NCI-H1092 (cell line): Measurements from ENCODE around the gene SLC12A5.

Source experiments
- DNase-seq: peaks from one replicate; lab custom pipeline; 2025; lab: John Stamatoyannopoulos, UW

Gene SLC12A5

DNA sequence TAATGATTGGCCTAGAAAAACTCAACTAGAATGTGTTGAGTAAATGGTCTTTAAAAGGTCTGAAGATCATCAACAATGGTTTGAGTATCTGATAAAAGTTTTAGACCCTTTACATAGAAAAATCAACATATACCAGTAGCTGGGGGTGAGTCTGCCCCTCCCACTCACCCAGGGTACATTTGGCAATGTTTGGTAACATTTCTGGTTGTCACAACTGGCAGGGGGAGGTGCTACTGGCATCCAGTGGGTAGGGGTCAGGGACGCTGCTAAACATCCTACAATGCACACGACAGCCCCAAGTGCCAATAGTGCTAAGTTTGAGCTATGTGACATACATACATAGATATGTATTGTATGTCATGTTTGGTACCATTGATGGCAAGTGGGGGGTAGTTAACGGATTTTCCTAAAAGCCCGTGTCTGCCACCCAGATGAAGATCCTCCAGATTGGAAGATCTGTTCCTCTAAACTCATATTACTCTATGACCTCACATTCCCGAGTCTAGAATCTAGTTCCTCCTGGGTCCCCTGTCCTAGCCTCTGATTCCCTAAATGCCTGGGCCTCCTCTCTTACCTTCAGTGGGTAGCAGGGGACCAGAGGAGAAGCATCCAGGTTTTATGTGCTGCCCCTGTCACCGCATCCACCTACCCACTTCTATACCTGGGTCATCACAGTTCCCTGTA lies 22.9 kb upstream of the SLC12A5 start:
- DNase-seq, result no peak

DNA sequence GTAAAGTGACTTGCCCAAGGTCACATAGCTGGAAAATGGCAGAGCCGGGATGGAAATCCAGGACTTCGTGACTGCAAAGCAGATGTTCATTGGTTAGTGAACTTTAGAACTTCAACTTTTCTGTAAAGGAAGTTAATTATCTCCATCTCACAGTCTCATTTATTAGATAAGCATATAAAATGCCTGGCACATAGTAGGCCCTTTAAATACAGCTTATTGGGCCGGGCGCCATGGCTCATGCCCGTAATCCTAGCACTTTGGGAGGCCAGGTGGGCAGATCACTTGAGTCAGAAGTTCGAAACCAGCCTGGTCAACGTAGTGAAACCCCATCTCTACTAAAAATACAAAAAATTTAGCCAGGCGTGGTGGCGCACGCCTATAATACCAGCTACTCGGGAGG lies 22.1 kb upstream of the SLC12A5 start:
- no peak for DNase-seq

- no peak for DNase-seq
Observed at GRCh38 chr20:46007671-46008070, 21.3 kb upstream of the SLC12A5 start.

GRCh38 chr20:46009816-46010215 lies 19.2 kb upstream of the SLC12A5 start:
- DNase-seq, result no peak

DNA sequence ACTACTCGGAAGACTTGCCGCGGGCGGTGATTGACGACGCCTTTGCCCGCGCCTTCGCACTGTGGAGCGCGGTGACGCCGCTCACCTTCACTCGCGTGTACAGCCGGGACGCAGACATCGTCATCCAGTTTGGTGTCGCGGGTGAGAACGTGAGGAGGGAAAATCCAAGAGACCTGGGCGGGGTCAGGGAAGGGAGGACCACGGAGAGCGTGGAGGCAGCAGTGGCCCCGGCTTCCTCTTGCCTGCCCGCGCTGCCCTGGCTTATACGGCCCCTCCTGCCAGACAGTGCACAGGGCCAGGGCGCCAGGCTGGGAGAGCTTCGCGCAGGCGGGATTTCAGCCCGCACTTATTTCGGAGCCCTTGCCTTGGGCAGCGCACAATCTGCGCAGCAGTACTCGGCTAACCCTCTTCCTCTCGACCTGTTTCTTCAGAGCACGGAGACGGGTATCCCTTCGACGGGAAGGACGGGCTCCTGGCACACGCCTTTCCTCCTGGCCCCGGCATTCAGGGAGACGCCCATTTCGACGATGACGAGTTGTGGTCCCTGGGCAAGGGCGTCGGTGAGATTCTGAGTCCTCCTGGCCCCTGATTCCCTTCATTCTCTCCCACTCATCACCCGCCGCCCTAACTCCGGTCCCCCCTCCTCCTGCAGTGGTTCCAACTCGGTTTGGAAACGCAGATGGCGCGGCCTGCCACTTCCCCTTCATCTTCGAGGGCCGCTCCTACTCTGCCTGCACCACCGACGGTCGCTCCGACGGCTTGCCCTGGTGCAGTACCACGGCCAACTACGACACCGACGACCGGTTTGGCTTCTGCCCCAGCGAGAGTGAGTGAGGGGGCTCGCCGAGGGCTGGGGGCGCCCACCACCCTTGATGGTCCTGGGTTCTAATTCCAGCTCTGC lies 18.3 kb upstream of the SLC12A5 start:
- DNase-seq, result no peak

- DNase-seq, result no peak
Observed at GRCh38 chr20:46011631-46012482, 17.2 kb upstream of the SLC12A5 start.

DNA sequence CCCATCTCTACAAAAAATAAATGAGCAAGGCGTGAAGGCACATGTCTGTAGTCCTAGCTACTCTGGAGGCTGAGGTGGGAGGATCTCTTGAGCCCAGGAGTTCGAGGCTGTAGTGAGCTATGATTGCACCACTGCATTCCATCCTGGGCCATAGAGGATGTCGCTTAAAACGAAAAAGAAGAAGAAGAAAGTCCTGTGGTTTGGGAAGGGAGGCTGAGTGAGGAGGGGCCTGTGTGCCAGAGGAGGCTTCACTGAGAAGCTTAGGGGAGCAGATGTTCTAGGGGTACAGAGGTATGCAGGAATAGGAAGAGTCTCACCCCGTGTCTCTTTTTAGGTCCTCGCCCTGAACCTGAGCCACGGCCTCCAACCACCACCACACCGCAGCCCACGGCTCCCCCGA lies 16.1 kb upstream of the SLC12A5 start:
- no peak for DNase-seq

GRCh38 chr20:46013322-46013828 lies 15.6 kb upstream of the SLC12A5 start:
- DNase-seq, result no peak

DNA sequence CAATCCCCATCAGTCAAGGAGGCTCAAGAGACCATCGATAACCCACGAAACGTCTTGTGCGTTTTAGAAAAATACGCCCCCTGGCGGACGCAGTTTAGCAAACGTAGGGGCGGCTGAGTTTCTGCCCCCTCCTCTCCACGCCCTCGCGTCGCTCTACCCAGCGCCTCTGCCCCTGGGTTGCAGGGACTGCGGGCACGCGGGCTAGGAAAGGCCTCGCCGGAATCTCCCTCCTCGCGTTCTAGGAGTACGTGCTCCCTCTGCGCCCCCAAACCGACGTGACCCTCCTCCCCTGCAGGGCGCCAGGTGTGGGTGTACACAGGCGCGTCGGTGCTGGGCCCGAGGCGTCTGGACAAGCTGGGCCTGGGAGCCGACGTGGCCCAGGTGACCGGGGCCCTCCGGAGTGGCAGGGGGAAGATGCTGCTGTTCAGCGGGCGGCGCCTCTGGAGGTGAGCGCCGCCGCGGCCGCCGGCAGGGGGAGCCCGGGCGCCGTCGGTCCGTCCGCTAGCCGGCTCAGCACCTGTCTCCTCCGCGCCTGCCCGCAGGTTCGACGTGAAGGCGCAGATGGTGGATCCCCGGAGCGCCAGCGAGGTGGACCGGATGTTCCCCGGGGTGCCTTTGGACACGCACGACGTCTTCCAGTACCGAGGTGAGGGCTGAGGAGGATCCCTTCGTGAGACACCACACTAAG lies 15.0 kb upstream of the SLC12A5 start:
- DNase-seq, result peak; percentile 39

- DNase-seq, result no peak
Observed at GRCh38 chr20:46014517-46015396, 14.3 kb upstream of the SLC12A5 start.

DNA sequence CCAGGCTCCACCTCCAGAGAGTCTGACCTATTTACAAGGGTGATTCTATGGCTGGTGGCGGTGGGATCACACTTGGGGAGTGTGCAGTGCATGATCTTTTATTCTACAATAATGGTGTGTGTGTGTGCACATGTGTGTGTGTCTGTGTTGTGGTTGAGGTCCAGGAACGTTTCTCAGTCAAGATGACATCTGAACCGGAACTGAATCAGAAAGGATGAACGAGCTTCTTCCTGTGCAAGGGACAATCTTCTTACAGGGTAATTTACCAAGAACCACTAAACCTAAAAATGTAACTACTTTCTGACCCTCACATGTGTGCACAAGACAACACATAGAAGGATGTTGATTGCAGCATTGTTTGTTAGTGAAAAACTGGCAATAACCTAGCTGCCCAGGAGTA lies 11.7 kb upstream of the SLC12A5 start:
- DNase-seq, result no peak

DNA sequence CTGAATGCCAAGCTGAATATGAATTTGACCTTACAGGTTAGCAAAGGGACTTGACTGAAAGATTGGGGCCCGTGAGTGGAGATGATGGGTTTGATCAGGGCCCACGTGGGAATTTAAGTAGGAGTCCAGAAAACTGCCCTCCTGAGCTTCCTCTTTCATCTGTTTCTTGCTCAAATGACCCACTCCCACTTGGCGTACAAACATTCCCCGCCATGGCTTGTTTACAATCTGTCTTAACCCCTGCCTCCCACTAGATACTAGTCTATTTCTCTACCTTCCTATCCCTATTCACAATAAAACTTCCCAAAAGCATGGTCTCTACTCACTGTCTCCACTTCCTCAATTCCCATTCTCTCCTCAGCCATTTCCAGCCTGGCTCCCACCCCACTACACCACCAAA lies 10.9 kb upstream of the SLC12A5 start:
- DNase-seq, result no peak

- no peak for DNase-seq
Observed at GRCh38 chr20:46018611-46019010, 10.4 kb upstream of the SLC12A5 start.

DNA sequence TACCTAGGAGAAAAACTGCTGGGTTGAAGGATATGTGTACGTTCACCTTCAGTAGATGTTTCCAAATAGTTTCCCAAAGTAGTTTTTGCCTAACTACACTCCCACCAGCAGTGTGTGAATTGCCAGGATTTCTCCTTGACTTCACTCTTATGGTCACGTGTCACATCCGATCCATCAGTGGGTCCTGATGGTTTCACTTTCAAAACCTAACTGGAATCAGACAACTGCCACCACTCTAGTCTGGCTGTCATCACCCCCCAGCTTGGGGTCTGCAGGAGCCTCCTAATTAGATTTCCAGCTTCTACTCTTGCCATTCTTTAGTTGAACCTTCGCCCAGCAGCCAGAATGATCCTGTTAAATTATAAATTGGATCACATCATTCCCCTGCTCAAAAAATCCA lies 8.5 kb upstream of the SLC12A5 start:
- no peak for DNase-seq

DNA sequence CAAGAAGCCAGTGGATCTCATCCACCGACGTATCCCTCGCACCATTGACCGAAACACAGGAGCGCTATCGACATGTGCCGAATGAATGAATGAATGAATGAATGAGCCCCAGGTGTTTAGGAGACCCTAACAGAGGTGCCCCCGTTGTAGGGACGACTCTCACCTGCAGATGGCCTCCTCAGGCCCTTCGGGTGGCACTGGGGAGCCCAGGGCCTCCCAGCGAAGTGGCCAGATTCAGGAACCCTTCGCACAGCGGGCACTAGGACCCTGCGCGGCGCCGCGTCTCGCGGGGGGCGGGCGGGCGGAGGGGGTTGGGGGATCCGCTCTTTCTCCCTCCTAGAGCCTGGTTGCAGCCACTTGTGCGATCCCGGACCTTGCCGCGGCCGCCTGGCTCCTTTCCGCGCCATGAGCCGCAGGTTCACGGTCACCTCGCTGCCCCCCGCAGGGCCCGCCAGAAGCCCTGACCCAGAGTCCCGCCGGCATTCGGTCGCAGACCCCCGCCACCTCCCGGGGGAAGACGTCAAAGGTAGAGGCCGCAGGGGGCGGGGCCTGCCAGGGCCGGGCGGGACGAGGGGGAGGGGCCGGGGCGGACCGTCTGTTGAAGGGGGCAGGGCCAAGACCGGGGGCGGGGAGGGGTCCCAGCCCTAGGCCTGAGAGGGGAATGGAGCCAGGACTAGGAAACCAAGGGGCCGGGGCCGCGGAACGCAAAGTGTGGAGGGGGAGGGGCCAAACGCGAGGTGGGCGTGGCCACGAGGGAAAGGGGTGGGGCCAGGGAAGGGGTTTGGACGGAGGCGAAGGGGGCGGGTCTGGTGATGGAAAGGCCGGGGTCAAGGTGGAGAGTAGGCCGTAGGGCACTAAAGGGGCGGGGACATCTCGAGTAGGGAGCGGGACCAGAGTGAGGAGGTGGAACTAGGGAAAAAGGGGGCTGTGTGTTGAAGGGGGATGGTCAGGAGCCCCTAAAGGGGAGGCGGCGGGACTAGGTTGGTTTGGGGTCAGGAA lies 7.4 kb upstream of the SLC12A5 start:
- DNase-seq, result peak; percentile 55

DNA sequence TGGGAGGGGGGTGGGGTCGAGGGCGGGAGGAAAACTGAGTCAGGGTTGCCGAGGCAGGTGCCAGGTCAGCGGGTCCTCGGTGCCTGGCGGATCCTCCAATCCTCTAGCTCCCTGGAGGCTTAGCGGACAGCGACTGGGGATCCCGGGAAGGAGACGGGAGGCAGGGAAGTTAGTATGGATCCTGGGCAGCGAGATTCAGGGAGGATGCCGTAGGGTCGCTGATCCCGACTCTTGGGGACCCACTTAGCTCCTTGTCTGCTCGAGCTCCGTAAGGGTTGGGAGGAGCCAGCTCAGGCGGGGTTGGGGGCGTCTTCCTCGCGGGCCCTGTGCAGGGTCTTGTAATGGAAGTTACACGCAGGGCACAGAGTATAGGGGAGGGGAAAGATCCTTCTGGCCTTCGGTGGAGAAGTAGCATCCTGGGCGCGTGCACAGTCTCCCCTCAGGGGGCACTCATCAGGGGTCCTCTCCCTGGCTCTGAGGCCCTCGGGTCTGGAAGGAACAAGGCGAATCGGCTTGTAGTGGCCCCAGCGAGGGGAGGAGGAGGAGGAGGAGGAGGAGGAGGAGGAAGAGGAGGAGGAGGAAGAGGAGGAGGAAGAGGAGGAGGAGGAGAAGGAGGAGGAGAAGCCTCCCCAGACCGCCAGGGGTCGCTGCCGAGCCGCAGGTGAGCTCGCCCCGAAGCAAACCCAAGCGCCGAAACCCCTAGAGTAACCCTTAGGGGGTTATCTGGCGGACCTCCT lies 6.4 kb upstream of the SLC12A5 start:
- DNase-seq, result peak; percentile 49

GRCh38 chr20:46023148-46023484 lies 5.9 kb upstream of the SLC12A5 start:
- no peak for DNase-seq

DNA sequence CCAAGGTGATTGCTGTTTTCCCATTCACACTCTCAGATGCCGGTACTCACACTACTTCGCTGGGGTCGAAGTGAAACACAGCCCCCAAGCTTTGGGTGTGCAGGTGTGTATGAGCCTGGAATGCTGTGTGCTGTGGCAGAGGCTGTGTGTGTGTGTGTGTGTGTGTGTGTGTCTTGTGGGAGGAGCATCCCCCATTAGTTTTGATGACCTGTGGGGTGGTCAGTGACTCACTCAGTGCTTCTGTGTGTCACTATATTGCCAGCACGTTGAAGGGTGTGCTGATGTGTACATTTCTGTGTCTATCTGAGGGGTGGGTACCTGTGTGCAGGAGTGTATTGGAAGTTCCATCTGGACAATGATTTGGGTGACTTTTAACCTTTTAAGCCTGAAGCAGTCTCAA lies 5.0 kb upstream of the SLC12A5 start:
- no peak for DNase-seq

GRCh38 chr20:46025376-46025783 lies 3.6 kb upstream of the SLC12A5 start:
- DNase-seq, result no peak
